ENCODE results near the gene RGN.

GRCh38 chrX:47112316-47112954 lies 34.2 kb downstream of the RGN start:
- TF ChIP-seq, protein P1, sequence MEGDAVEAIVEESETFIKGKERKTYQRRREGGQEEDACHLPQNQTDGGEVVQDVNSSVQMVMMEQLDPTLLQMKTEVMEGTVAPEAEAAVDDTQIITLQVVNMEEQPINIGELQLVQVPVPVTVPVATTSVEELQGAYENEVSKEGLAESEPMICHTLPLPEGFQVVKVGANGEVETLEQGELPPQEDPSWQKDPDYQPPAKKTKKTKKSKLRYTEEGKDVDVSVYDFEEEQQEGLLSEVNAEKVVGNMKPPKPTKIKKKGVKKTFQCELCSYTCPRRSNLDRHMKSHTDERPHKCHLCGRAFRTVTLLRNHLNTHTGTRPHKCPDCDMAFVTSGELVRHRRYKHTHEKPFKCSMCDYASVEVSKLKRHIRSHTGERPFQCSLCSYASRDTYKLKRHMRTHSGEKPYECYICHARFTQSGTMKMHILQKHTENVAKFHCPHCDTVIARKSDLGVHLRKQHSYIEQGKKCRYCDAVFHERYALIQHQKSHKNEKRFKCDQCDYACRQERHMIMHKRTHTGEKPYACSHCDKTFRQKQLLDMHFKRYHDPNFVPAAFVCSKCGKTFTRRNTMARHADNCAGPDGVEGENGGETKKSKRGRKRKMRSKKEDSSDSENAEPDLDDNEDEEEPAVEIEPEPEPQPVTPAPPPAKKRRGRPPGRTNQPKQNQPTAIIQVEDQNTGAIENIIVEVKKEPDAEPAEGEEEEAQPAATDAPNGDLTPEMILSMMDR (IDR thresholded peaks at IDR 0.05; ENCODE audit: low read depth, low read length) = no peak
- no peak for TF ChIP-seq EZH2phosphoT487 (IDR thresholded peaks at IDR 0.05; ENCODE audit: low read depth)
